ENCODE results near the gene PKDREJ. TPM values are rescaled to one million over a fixed set of nuclear protein-coding genes. Genes with fewer than 3 reads are reported as not detected.

Gene PKDREJ
- total RNA-seq, 1 experiment from 2014 or later: not detected

GRCh38 chr22:46312056-46312455 is 48.9 kb upstream of the PKDREJ start:
- no peaks in the 10 kb centered on the region for H4K20me1 ChIP-seq (ENCODE audit: insufficient read depth)
- H3K27me3 ChIP-seq (ENCODE audit: insufficient read depth, low read length): no peaks in the 10 kb centered on the region
- no peak overlapping the region for H3K4me3 ChIP-seq (replicated peaks in 1 of 2; ENCODE audit: low read depth in 1 of 2, low read length in 2 of 2)
- H3K4me2 ChIP-seq (ENCODE audit: low read length): no peak overlapping the region
- ChIA-PET POLR2A (interaction anchor here (1.3 kb wide), 1 partner anchor 44 kb away, joined by 3 read pairs; the partner anchor contains the start of gene TTC38), CTCF (interaction anchor here (1.1 to 1.4 kb wide), 3 partner anchors 10 to 190 kb away, joined by 3 to 7 read pairs (median 7); no protein-coding TSS in a partner anchor), RAD21 (ENCODE audit: low non-redundant PET in 1 of 2, low total read pairs in 2 of 2, uncharacterized antibody in 2 of 2, unreplicated experiment in 2 of 2) (no interaction called here)
- peaks cover 38 to 47% of the 10 kb centered on the region in 2 experiments for H3K36me3 ChIP-seq (ENCODE audit: control insufficient read depth in 1 of 2, insufficient read depth in 2 of 2, low read length in 2 of 2)
- no peak for ATAC-seq
- no peak overlapping the region for H3K9ac ChIP-seq (ENCODE audit: low read length)
- no peaks in the 10 kb centered on the region for H3K4me1 ChIP-seq (ENCODE audit: control insufficient read depth in 1 of 2, insufficient read depth in 2 of 2, low read length in 2 of 2)
- H2AFZ ChIP-seq (ENCODE audit: low read depth, low read length, poor library complexity, severe bottlenecking): no peak overlapping the region
- H3K9me2 ChIP-seq (ENCODE audit: insufficient read depth): no peaks in the 10 kb centered on the region
- intact Hi-C loops (cut with micrococcal nuclease): no loop called here
- no peaks in the 10 kb centered on the region for H3K9me3 ChIP-seq (ENCODE audit: control insufficient read depth in 1 of 2, insufficient read depth in 1 of 2, low read depth in 1 of 2, low read length in 2 of 2)
- H3K27ac ChIP-seq (ENCODE audit: low read depth, low read length): no peak overlapping the region
- H3K79me2 ChIP-seq (ENCODE audit: insufficient read depth, low read length): peaks cover 37% of the 10 kb centered on the region
- TF ChIP-seq RAD21 (IDR thresholded peaks at IDR 0.05; ENCODE audit: low read depth): no peak
- no peak for TF ChIP-seq JUND (IDR thresholded peaks at IDR 0.05)
- TF ChIP-seq CBX3 (IDR thresholded peaks at IDR 0.05; ENCODE audit: low read depth): no peak
- TF ChIP-seq SIN3A (IDR thresholded peaks at IDR 0.05; ENCODE audit: low read depth): no peak
- TF ChIP-seq ATF3 (IDR thresholded peaks at IDR 0.05): no peak
- no peak for TF ChIP-seq MAX (IDR thresholded peaks at IDR 0.05)
- no peak for TF ChIP-seq FOSL1 (IDR thresholded peaks at IDR 0.05; ENCODE audit: low read depth)
- TF ChIP-seq ELF1 (IDR thresholded peaks at IDR 0.05; ENCODE audit: borderline replicate concordance, low read depth): no peak
- no peak for TF ChIP-seq POLR2AphosphoS5 (IDR thresholded peaks at IDR 0.05; ENCODE audit: low read depth, low read length)
- TF ChIP-seq EZH2phosphoT487 (IDR thresholded peaks at IDR 0.05; ENCODE audit: borderline replicate concordance): no peak
- no peak for TF ChIP-seq YY1 (IDR thresholded peaks at IDR 0.05; ENCODE audit: extremely low read depth, insufficient replicate concordance, low read depth, low read length)
- TF ChIP-seq CEBPB (IDR thresholded peaks at IDR 0.05; ENCODE audit: low read depth): no peak
- TF ChIP-seq ZNF274 (IDR thresholded peaks at IDR 0.05; ENCODE audit: low read depth, low read length): no peak
- no peak for DNase-seq (ENCODE audit: low read depth, low spot score)
- BruUV-seq (replicated peaks): no TSS peak
